Testis (tissue), 2 donors: ENCODE results near the gene TTK.

Experiments used
- CTCF ChIP-seq, 3 experiments: fragments of 450-650 bp in 2 of 3; fragments of 200-600 bp in 1 of 3; sonication (generic) in 1 of 3; IDR thresholded peaks; one replicate each; pipeline ENCODE4 v1.5.1; 2016 to 2019; ENCODE audit warnings: antibody characterized with exemption in 3 of 3, mild to moderate bottlenecking in 2 of 3, moderate library complexity in 1 of 3
- POLR2A ChIP-seq: fragments of 450-650 bp; IDR thresholded peaks from one replicate; pipeline ENCODE4 v1.6.1; 2017; ENCODE audit warnings: antibody characterized with exemption, mild to moderate bottlenecking, moderate library complexity

DNA sequence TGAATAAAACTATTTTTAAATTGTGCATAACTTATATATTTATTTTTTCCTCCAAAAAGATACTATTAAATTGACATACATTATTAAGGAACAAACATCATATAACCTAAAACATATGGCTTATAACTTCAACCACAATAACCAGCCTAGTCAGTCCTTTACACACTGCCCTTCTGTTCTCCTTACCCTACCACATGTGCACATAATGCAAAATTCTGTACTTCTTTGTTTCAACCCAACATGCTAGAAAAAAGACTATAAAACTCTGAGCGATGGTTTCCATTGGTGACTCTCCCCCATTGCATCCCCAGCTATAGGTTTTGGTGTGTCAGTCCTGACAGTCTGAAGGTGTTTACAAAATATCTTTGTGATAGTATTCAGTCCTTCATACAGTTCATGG lies 14.8 kb upstream of the TTK start:
- TF ChIP-seq CTCF (IDR thresholded peaks at IDR 0.05) (no peak), POLR2A (no peak)
